ENCODE data around the gene ANK2.
A peak's percentile ranks its signal among the peaks of the same experiment; 100 is the strongest.

Gene ANK2

GRCh38 chr4:113209153-113209552, 159.7 kb downstream of the ANK2 start:
- no peak for TF ChIP-seq CTCF (conservative IDR thresholded peaks at IDR 0.05; ENCODE audit: low read depth, low read length)
- Histone ChIP-seq H3K4me2 (no peak overlapping the region), H2AFZ (ENCODE audit: low read depth) (no peak overlapping the region), H4K20me1 (ENCODE audit: insufficient read depth) (no peaks in the 10 kb centered on the region), H3K27ac (no peak overlapping the region), H3K27me3 (ENCODE audit: insufficient read depth, low read depth) (no peaks in the 10 kb centered on the region), H3K9ac (no peak overlapping the region), H3K4me1 (ENCODE audit: low read depth, poor library complexity, severe bottlenecking) (peaks cover 11% of the 10 kb centered on the region), H3K4me3 (IDR thresholded peaks at IDR 0.05; ENCODE audit: insufficient read depth, low read depth, low read length) (no peak overlapping the region), H3K79me2 (ENCODE audit: insufficient read depth, low read depth) (no peaks in the 10 kb centered on the region), H3K36me3 (ENCODE audit: insufficient read depth) (no peaks in the 10 kb centered on the region)

GRCh38 chr4:113209652-113210320, 160.3 kb downstream of the ANK2 start:
- Histone ChIP-seq H3K79me2 (ENCODE audit: insufficient read depth, low read depth) (no peaks in the 10 kb centered on the region), H4K20me1 (ENCODE audit: insufficient read depth) (no peaks in the 10 kb centered on the region), H2AFZ (ENCODE audit: low read depth) (peak overlapping the region; percentile 14; the same call in 1 of the 2 replicates), H3K9ac (no peak overlapping the region), H3K27ac (no peak overlapping the region), H3K36me3 (ENCODE audit: insufficient read depth) (no peaks in the 10 kb centered on the region), H3K4me2 (0 out of 2 replicates have a peak overlapping the region, but pooled peaks have one; percentile 18), H3K27me3 (ENCODE audit: insufficient read depth, low read depth) (no peaks in the 10 kb centered on the region), H3K4me3 (IDR thresholded peaks at IDR 0.05; ENCODE audit: insufficient read depth, low read depth, low read length) (no peak overlapping the region), H3K4me1 (ENCODE audit: low read depth, poor library complexity, severe bottlenecking) (peaks cover 11% of the 10 kb centered on the region)
- TF ChIP-seq CTCF (conservative IDR thresholded peaks at IDR 0.05; ENCODE audit: low read depth, low read length): no peak

GRCh38 chr4:113212613-113213012, 163.2 kb downstream of the ANK2 start:
- H3K4me1 ChIP-seq (ENCODE audit: low read depth, poor library complexity, severe bottlenecking): peaks cover 17% of the 10 kb centered on the region
- no peak overlapping the region for H3K27ac ChIP-seq
- no peaks in the 10 kb centered on the region for H3K79me2 ChIP-seq (ENCODE audit: insufficient read depth, low read depth)
- H3K4me2 ChIP-seq: no peak overlapping the region
- no peak overlapping the region for H3K9ac ChIP-seq
- H4K20me1 ChIP-seq (ENCODE audit: insufficient read depth): no peaks in the 10 kb centered on the region
- no peak overlapping the region for H3K4me3 ChIP-seq (IDR thresholded peaks at IDR 0.05; ENCODE audit: insufficient read depth, low read depth, low read length)
- H2AFZ ChIP-seq (ENCODE audit: low read depth): no peak overlapping the region
- no peaks in the 10 kb centered on the region for H3K27me3 ChIP-seq (ENCODE audit: insufficient read depth, low read depth)
- TF ChIP-seq CTCF (conservative IDR thresholded peaks at IDR 0.05; ENCODE audit: low read depth, low read length): no peak
- H3K36me3 ChIP-seq (ENCODE audit: insufficient read depth): no peaks in the 10 kb centered on the region

GRCh38 chr4:113221990-113222389, 172.5 kb downstream of the ANK2 start:
- Histone ChIP-seq H2AFZ (ENCODE audit: low read depth) (no peak overlapping the region), H3K36me3 (ENCODE audit: insufficient read depth) (no peaks in the 10 kb centered on the region), H4K20me1 (ENCODE audit: insufficient read depth) (no peaks in the 10 kb centered on the region), H3K4me3 (IDR thresholded peaks at IDR 0.05; ENCODE audit: insufficient read depth, low read depth, low read length) (no peak overlapping the region), H3K27me3 (ENCODE audit: insufficient read depth, low read depth) (no peaks in the 10 kb centered on the region), H3K9ac (no peak overlapping the region), H3K4me2 (no peak overlapping the region), H3K27ac (no peak overlapping the region), H3K4me1 (ENCODE audit: low read depth, poor library complexity, severe bottlenecking) (no peaks in the 10 kb centered on the region), H3K79me2 (ENCODE audit: insufficient read depth, low read depth) (no peaks in the 10 kb centered on the region)
- no peak for TF ChIP-seq CTCF (conservative IDR thresholded peaks at IDR 0.05; ENCODE audit: low read depth, low read length)
